HuH-7.5 (cell line): ENCODE data around the gene TPSAB1.
"Not testable (repeated sequence)": the region's sequence is repeated elsewhere in the genome, so short reads cannot be mapped to it uniquely, and the experiment has no call there.

ENCODE experiments used
- DNase-seq: peaks from one replicate; pipeline ENCODE4 v3.0.0; 2011; ENCODE audit warnings: low spot score

The TPSAB1 gene

GRCh38 chr16:1247903-1248537, 7.5 kb downstream of the TPSAB1 start:
- not testable (repeated sequence) for DNase-seq

GRCh38 chr16:1249031-1249755, 8.7 kb downstream of the TPSAB1 start:
- not testable (repeated sequence) for DNase-seq

- DNase-seq = not testable (repeated sequence)
Measured at GRCh38 chr16:1253701-1254364, 13.3 kb downstream of the TPSAB1 start.

- not testable (repeated sequence) for DNase-seq
Measured at GRCh38 chr16:1254821-1255220, 14.3 kb downstream of the TPSAB1 start.

- DNase-seq = not testable (repeated sequence)
Measured at GRCh38 chr16:1255276-1256122, 15.0 kb downstream of the TPSAB1 start, which contains the start of gene TPSD1. Gene TPSD1 (plus strand): TSS chr16:1256069. CDS start chr16:1256281, 212 bp downstream.

GRCh38 chr16:1256296-1256873, 15.9 kb downstream of the TPSAB1 start:
- DNase-seq = not testable (repeated sequence)

- DNase-seq = no peak
Measured at GRCh38 chr16:1256874-1257322, 16.4 kb downstream of the TPSAB1 start.

- DNase-seq = no peak
Measured at GRCh38 chr16:1257561-1258224, 17.2 kb downstream of the TPSAB1 start.

- DNase-seq = no peak
Measured at GRCh38 chr16:1258225-1258600, 17.7 kb downstream of the TPSAB1 start.

- no peak for DNase-seq
Measured at GRCh38 chr16:1258906-1259759, 18.6 kb downstream of the TPSAB1 start.

GRCh38 chr16:1259760-1260068, 19.2 kb downstream of the TPSAB1 start:
- no peak for DNase-seq

- DNase-seq = no peak
Measured at GRCh38 chr16:1260101-1260680, 19.7 kb downstream of the TPSAB1 start.

- no peak for DNase-seq
Measured at GRCh38 chr16:1261131-1261892, 20.8 kb downstream of the TPSAB1 start.

- no peak for DNase-seq
Measured at GRCh38 chr16:1262210-1262845, 21.8 kb downstream of the TPSAB1 start.

GRCh38 chr16:1262846-1263221, 22.3 kb downstream of the TPSAB1 start:
- no peak for DNase-seq

GRCh38 chr16:1263591-1264344, 23.3 kb downstream of the TPSAB1 start:
- DNase-seq = no peak

- DNase-seq = no peak
Measured at GRCh38 chr16:1264345-1265089, 24.0 kb downstream of the TPSAB1 start.
